Transverse colon (tissue), 4 donors: ENCODE measurements around the gene MRM2.

ENCODE experiments used
- EP300 ChIP-seq: sonication (generic); formaldehyde crosslinking; IDR thresholded peaks from one replicate; pipeline ENCODE4 v1.6.1; 2017; ENCODE audit warnings: antibody characterized with exemption, low read depth
- POLR2A ChIP-seq: fragments of 450-650 bp; IDR thresholded peaks from one replicate; pipeline ENCODE4 v1.6.1; 2016; ENCODE audit warnings: antibody characterized with exemption, mild to moderate bottlenecking, moderate library complexity
- POLR2AphosphoS5 ChIP-seq, 3 donors: sonication (generic); formaldehyde crosslinking; IDR thresholded peaks; one replicate each; pipeline ENCODE4 v1.6.1; 2016; ENCODE audit warnings: antibody characterized with exemption in 3 of 3
- TF ChIP-seq, protein P1 (sequence below), 5 experiments: fragments of 200-600 bp in 3 of 5; fragments of 450-650 bp in 2 of 5; sonication (generic) in 3 of 5; IDR thresholded peaks; 1 replicate in 2 of 5; 2 replicates in 3 of 5; pipeline ENCODE4 v1.5.1; 2016 to 2017; ENCODE audit warnings: antibody characterized with exemption in 5 of 5, inconsistent platforms in 3 of 5, mild to moderate bottlenecking in 2 of 5, moderate library complexity in 1 of 5

DNA sequence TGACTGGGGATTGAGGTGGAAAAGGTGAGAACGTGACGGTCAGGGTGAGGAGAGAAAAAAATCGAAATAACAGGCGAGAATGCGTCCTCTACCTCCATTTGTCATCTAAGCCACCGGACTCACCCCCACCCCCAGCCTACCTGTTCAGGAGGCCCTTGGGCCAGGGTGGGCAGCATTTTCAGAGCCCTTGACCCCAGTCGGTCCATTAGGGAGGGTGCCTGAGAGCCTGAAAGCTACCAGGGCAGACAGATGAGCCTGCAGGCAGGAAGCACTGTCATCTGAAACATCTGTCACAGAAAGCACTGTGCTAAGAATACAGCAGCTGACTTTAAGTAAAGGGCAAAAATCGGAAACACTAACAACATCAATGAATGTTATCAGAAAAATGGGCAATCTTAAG is 56.3 kb downstream of the MRM2 start:
- TF ChIP-seq POLR2AphosphoS5 (IDR thresholded peaks at IDR 0.05) (no peak), POLR2A (no peak), EP300 (no peak)
- TF ChIP-seq, protein P1, sequence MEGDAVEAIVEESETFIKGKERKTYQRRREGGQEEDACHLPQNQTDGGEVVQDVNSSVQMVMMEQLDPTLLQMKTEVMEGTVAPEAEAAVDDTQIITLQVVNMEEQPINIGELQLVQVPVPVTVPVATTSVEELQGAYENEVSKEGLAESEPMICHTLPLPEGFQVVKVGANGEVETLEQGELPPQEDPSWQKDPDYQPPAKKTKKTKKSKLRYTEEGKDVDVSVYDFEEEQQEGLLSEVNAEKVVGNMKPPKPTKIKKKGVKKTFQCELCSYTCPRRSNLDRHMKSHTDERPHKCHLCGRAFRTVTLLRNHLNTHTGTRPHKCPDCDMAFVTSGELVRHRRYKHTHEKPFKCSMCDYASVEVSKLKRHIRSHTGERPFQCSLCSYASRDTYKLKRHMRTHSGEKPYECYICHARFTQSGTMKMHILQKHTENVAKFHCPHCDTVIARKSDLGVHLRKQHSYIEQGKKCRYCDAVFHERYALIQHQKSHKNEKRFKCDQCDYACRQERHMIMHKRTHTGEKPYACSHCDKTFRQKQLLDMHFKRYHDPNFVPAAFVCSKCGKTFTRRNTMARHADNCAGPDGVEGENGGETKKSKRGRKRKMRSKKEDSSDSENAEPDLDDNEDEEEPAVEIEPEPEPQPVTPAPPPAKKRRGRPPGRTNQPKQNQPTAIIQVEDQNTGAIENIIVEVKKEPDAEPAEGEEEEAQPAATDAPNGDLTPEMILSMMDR (IDR thresholded peaks at IDR 0.05): no peak
